Measurements from ENCODE around the gene NUBP2. TPM values are rescaled to one million over a fixed set of nuclear protein-coding genes. Genes with fewer than 3 reads are reported as not detected.
A peak's percentile ranks its signal among the peaks of the same experiment; 100 is the strongest.

NUBP2 gene
- polyA plus RNA-seq, 1 donor = 39.4 TPM

- H3K36me3 ChIP-seq (ENCODE audit: control insufficient read depth, insufficient read depth, low read length) = peaks cover 51% of the 10 kb centered on the region
- DNase-seq = no peak
Observed at GRCh38 chr16:1777375-1778199, 5.2 kb upstream of the NUBP2 start.

DNA sequence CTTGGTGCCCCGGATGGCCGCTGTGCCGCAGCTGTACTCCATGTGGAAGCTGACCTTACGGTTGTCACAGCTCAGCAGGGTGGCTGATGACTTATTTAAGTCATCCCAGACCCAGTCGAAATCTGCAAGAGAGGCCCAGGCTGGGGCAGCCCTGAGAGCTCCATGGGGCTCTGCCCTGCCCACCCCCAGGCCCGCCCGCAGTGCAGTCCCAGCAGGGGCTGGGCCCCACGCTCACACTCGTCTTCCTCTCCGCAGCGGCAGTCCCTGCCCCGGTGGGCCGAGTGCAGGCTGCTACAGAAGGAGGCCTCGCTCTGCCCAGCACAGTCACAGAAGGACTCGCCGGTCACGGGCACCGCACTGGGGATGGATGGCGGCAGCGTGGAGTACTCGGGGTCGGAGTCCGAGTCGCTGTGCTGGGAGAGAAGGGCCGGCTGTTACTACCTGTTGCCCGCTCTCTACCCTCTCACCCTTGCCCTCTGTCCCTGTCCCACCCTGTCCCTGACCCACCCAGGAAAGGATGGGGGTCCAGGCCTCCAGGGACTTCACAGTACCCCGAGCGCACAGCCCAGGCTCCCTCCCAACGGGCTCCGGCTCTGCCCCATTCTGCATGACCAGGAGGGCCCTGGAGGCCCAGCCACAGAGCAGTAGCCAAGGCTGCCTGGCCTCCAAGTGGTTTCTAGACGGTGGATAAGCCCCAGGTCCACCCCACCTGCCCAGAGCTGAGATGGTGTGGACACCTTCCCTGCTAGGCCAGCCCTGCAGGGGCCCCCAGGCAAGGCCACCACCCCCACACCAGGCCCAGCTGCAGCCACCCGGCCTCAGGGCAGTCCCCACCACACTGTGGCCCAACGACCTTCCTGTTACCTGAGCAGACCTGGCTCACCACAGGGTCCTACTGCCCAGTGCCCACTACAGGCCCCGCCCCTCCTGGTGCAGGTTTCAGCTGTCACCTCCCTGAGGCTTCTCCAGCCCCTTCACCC, 4.3 kb upstream of the NUBP2 start:
- H3K9me3 ChIP-seq (ENCODE audit: control insufficient read depth, low read depth, low read length) = peaks cover 7% of the 10 kb centered on the region
- DNase-seq = no peak
- H3K4me1 ChIP-seq (ENCODE audit: control insufficient read depth, insufficient read depth, low read length) = peaks cover 44% of the 10 kb centered on the region
- H3K4me3 ChIP-seq (ENCODE audit: low read length) = no peak overlapping the region
- WGBS (ENCODE audit: insufficient coverage, low lambda C conversion rate) = no CpG with 5 or more reads among the region's 34 CpGs
- H3K27me3 ChIP-seq (ENCODE audit: control insufficient read depth, insufficient read depth, low read length) = no peaks in the 10 kb centered on the region
- no peak overlapping the region for H3K27ac ChIP-seq (ENCODE audit: low read length)
- H3K36me3 ChIP-seq (ENCODE audit: control insufficient read depth, insufficient read depth, low read length) = peaks cover 51% of the 10 kb centered on the region

More at GRCh38 chr16:1777375-1778199, 5.2 kb upstream of the NUBP2 start:
- no peaks in the 10 kb centered on the region for H3K27me3 ChIP-seq (ENCODE audit: control insufficient read depth, insufficient read depth, low read length)
- WGBS (ENCODE audit: insufficient coverage, low lambda C conversion rate) = no CpG with 5 or more reads among the region's 36 CpGs
- peaks cover 44% of the 10 kb centered on the region for H3K4me1 ChIP-seq (ENCODE audit: control insufficient read depth, insufficient read depth, low read length)
- no peak overlapping the region for H3K27ac ChIP-seq (ENCODE audit: low read length)
- H3K9me3 ChIP-seq (ENCODE audit: control insufficient read depth, low read depth, low read length) = peaks cover 7% of the 10 kb centered on the region
- H3K4me3 ChIP-seq (ENCODE audit: low read length) = no peak overlapping the region

DNA sequence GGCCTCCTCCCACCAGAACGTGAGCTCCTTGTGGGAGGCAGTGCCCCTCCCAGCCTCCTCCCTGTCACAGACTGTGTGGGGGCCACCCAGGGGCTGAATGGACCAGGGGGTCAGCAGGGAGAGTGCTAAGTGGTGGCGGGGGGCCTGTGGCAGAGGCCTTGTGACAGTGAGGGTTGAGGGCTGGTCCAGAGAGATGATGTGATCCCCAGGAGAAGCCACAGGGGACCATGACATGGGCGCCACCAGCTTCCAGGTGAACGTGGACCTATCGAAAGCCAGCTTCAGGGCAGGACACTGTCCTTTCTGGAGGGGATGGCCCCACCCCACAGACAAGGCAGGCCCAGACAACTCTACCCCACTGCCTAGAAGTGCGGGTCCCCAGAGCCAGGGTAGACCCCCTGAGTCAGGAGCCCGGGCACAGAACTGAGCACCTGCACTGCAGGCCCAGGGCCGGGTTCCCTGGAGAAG, 3.5 kb upstream of the NUBP2 start:
- Histone ChIP-seq H3K36me3 (ENCODE audit: control insufficient read depth, insufficient read depth, low read length) (peaks cover 51% of the 10 kb centered on the region), H3K4me1 (ENCODE audit: control insufficient read depth, insufficient read depth, low read length) (peaks cover 43% of the 10 kb centered on the region), H3K27ac (ENCODE audit: low read length) (no peak overlapping the region), H3K27me3 (ENCODE audit: control insufficient read depth, insufficient read depth, low read length) (no peaks in the 10 kb centered on the region), H3K9me3 (ENCODE audit: control insufficient read depth, low read depth, low read length) (peaks cover 7% of the 10 kb centered on the region), H3K4me3 (ENCODE audit: low read length) (no peak overlapping the region)
- no peak for DNase-seq
- no CpG with 5 or more reads among the region's 8 CpGs for WGBS (ENCODE audit: insufficient coverage, low lambda C conversion rate)

DNA sequence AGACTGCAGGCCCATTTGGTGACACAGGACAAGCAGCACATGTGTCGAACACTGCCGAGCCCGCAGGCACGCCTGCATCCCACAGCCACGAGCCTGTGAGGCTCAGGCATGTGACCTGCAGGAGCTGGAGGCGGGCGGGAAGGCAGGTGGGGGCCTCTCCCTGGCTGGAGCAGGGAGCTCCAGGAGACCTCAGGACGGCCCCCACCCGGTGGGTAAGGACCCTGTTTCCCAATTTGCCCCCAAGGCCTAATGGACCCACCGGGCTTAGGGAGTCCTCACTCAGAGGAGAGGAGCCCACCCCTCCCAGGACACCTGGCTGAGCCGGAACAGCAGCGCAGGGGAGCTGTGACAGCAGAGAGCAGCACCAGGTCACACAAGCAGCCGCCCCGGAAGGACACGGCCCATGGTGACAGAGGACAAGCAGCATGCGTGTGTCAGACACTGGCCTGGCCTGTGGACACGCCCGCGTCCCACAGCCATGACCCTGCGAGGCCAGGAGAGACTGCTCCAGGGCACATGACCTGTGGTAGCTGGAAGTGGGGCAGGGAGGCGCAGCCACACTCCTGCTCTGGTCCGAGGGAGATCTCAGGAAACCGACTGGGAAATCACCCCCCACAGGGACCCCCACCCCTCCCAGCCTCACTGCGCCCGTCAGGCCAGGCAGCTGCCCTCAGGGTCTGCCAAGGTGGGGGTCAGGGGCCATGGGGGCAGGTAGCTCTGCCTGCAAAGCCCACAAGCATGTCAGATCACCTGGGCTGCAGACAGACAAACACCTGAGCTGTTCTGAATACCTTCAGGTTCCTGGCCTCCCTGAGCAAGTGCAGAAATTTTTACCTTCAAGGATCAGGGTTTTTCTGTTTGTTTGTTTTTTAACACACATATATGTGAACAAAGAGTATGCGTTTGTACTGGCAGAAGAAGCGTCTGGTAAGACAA, 2.8 kb upstream of the NUBP2 start:
- peaks cover 50% of the 10 kb centered on the region for H3K36me3 ChIP-seq (ENCODE audit: control insufficient read depth, insufficient read depth, low read length)
- no peak overlapping the region for H3K4me3 ChIP-seq (ENCODE audit: low read length)
- H3K27me3 ChIP-seq (ENCODE audit: control insufficient read depth, insufficient read depth, low read length) = no peaks in the 10 kb centered on the region
- WGBS (ENCODE audit: insufficient coverage, low lambda C conversion rate) = no CpG with 5 or more reads among the region's 27 CpGs
- H3K4me1 ChIP-seq (ENCODE audit: control insufficient read depth, insufficient read depth, low read length) = peaks cover 36% of the 10 kb centered on the region
- no peak for DNase-seq
- H3K9me3 ChIP-seq (ENCODE audit: control insufficient read depth, low read depth, low read length) = peaks cover 7% of the 10 kb centered on the region
- H3K27ac ChIP-seq (ENCODE audit: low read length) = no peak overlapping the region

- DNase-seq = no peak
- Histone ChIP-seq H3K27ac (ENCODE audit: low read length) (no peak overlapping the region), H3K4me3 (ENCODE audit: low read length) (no peak overlapping the region), H3K36me3 (ENCODE audit: control insufficient read depth, insufficient read depth, low read length) (peaks cover 49% of the 10 kb centered on the region), H3K4me1 (ENCODE audit: control insufficient read depth, insufficient read depth, low read length) (peaks cover 32% of the 10 kb centered on the region), H3K9me3 (ENCODE audit: control insufficient read depth, low read depth, low read length) (peaks cover 7% of the 10 kb centered on the region), H3K27me3 (ENCODE audit: control insufficient read depth, insufficient read depth, low read length) (no peaks in the 10 kb centered on the region)
- no CpG with 5 or more reads among the region's 6 CpGs for WGBS (ENCODE audit: insufficient coverage, low lambda C conversion rate)
Observed at GRCh38 chr16:1780677-1781072, 2.1 kb upstream of the NUBP2 start.

DNA sequence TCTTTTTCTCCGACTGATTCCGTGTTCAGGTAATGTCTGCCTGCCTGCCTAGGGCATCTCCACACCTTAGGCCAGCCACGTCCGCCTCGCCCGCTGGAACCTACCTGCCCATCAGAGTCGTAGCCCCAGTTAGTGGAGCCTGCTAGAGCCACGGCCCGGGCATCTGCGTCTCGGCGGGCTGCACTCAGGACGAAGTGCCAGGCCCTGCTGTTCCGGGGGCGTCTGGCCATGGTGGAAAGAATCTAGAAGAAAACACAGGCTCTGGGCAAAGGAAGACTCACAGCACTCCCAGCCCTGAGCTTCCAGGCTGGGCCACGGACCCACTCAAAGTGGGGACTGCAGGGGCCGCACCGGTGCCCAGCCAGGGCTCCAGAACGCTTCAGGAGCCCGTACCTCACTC, 1.5 kb upstream of the NUBP2 start:
- peaks cover 46% of the 10 kb centered on the region for H3K36me3 ChIP-seq (ENCODE audit: control insufficient read depth, insufficient read depth, low read length)
- no peak overlapping the region for H3K27ac ChIP-seq (ENCODE audit: low read length)
- peak overlapping the region; percentile 84 for H3K4me3 ChIP-seq (ENCODE audit: low read length)
- no peak for DNase-seq
- no peaks in the 10 kb centered on the region for H3K27me3 ChIP-seq (ENCODE audit: control insufficient read depth, insufficient read depth, low read length)
- H3K4me1 ChIP-seq (ENCODE audit: control insufficient read depth, insufficient read depth, low read length) = peaks cover 32% of the 10 kb centered on the region
- peaks cover 7% of the 10 kb centered on the region for H3K9me3 ChIP-seq (ENCODE audit: control insufficient read depth, low read depth, low read length)
- no CpG with 5 or more reads among the region's 20 CpGs for WGBS (ENCODE audit: insufficient coverage, low lambda C conversion rate)

GRCh38 chr16:1781758-1782407, 877 bp upstream of the NUBP2 start:
- WGBS (ENCODE audit: insufficient coverage, low lambda C conversion rate) = no CpG with 5 or more reads among the region's 70 CpGs
- Histone ChIP-seq H3K9me3 (ENCODE audit: control insufficient read depth, low read depth, low read length) (peaks cover 7% of the 10 kb centered on the region), H3K36me3 (ENCODE audit: control insufficient read depth, insufficient read depth, low read length) (peaks cover 46% of the 10 kb centered on the region), H3K4me3 (ENCODE audit: low read length) (peak overlapping the region; percentile 84), H3K4me1 (ENCODE audit: control insufficient read depth, insufficient read depth, low read length) (peaks cover 32% of the 10 kb centered on the region), H3K27me3 (ENCODE audit: control insufficient read depth, insufficient read depth, low read length) (no peaks in the 10 kb centered on the region), H3K27ac (ENCODE audit: low read length) (peak overlapping the region; percentile 65)
- DNase-seq = no peak

DNA sequence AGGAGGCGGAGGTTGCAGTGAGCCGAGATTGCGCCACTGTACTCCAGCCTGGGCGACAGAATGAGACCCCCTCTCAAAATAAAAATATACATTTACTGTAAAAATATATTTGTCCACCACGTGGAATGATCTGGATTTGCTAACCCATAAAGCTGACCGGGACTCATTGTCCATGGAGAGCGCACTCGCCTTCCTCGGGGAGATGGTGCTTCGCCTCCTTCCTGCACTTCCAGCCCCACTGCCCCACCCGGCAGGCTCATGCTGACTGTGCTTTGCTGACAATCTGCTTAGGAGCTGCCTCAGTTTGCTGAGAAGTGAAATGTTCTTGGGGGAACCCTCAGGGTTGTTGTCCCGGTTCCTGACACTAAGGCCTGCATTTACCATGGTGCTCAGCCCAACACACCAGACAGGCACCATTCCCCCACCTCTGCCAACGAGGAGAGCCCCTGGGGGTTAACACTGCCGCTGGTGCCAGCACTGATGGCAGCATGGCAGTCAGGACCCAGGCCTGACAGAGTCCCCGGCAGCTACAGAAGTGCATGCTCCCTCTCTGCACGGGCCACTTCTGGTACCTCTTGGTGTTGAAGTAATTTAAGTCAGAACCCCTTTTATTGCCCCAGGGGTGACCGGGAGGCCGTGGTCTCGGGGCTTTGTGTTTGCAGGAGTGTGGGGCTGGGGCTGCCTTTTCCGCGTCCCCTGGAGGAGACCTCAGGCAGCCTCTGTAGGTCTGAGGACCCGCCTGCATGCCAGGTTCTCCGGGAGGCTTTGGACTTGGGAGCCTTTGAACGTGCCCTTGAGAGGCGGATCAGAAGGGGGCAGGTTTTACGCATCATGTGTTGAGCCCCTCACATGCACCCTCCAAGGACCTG, 2.5 kb downstream of the NUBP2 start:
- peaks cover 51% of the 10 kb centered on the region for H3K36me3 ChIP-seq (ENCODE audit: control insufficient read depth, insufficient read depth, low read length)
- no CpG with 5 or more reads among the region's 26 CpGs for WGBS (ENCODE audit: insufficient coverage, low lambda C conversion rate)

DNA sequence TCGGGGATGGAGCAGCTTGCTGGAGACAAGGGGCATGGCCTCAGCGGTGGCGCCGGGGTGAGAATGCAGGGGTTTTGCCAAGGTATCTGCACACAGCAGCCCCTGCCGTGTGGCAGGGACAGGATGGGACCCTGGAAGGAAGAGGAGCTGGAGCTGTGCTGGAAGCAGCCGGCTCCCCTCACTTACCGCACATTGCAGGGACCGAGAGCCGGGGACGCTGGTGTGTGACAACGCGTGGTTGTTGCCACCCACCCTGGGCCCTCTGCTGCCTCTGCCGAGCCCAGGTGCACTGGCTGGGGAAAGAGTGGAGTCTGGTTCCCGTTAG, 3.0 kb downstream of the NUBP2 start:
- DNase-seq = no peak
- Histone ChIP-seq H3K4me1 (ENCODE audit: control insufficient read depth, insufficient read depth, low read length) (peaks cover 12% of the 10 kb centered on the region), H3K36me3 (ENCODE audit: control insufficient read depth, insufficient read depth, low read length) (peaks cover 50% of the 10 kb centered on the region), H3K27me3 (ENCODE audit: control insufficient read depth, insufficient read depth, low read length) (no peaks in the 10 kb centered on the region), H3K4me3 (ENCODE audit: low read length) (no peak overlapping the region), H3K9me3 (ENCODE audit: control insufficient read depth, low read depth, low read length) (peaks cover 9% of the 10 kb centered on the region), H3K27ac (ENCODE audit: low read length) (no peak overlapping the region)
- WGBS (ENCODE audit: insufficient coverage, low lambda C conversion rate) = no CpG with 5 or more reads among the region's 14 CpGs

More for the DNA sequence above, 2.5 kb downstream of the NUBP2 start:
- no peaks in the 10 kb centered on the region for H3K27me3 ChIP-seq (ENCODE audit: control insufficient read depth, insufficient read depth, low read length)
- no peak overlapping the region for H3K4me3 ChIP-seq (ENCODE audit: low read length)
- H3K9me3 ChIP-seq (ENCODE audit: control insufficient read depth, low read depth, low read length) = peaks cover 5% of the 10 kb centered on the region
- no peak overlapping the region for H3K27ac ChIP-seq (ENCODE audit: low read length)
- no peak for DNase-seq
- peaks cover 16% of the 10 kb centered on the region for H3K4me1 ChIP-seq (ENCODE audit: control insufficient read depth, insufficient read depth, low read length)
